Natural killer cell treated with Interleukin-12 subunit alpha and Interleukin-12 subunit beta and Interleukin-15 and Interleukin-18, amount 100 ng/mL, for 72 hours (primary cell): Measurements from ENCODE around the gene MAP3K4. TPM values are rescaled to one million over a fixed set of nuclear protein-coding genes. Genes with fewer than 3 reads are reported as not detected.

ENCODE experiments used
- ATAC-seq, 2 donors: fragments of 150-1000 bp; cut with Tn5 transposase in 1 of 2; sonication (Bioruptor Pico), chemical (Tn5 transposase) in 1 of 2; 2 replicates each; pipeline ENCODE4 v1.10.0; 2021
- DNase-seq: peaks from one replicate; pipeline ENCODE4 v3.0.0; 2022; ENCODE audit warnings: low spot score
- H3K27ac Mint-ChIP-seq, 2 donors: 1 replicate in 1 of 2; 2 replicates in 1 of 2; pipeline ENCODE4 v1.8.0; 2022; ENCODE audit warnings: mixed read lengths in 2 of 2, mild to moderate bottlenecking in 1 of 2, moderate library complexity in 1 of 2
- H3K27me3 Mint-ChIP-seq, 2 donors: 1 replicate in 1 of 2; 2 replicates in 1 of 2; pipeline ENCODE4 v1.8.0; 2022; ENCODE audit warnings: mixed read lengths in 2 of 2
- H3K36me3 Mint-ChIP-seq: one replicate; pipeline ENCODE4 v1.8.0; 2022; ENCODE audit warnings: mixed read lengths
- H3K4me1 Mint-ChIP-seq, 2 donors: 1 replicate in 1 of 2; 2 replicates in 1 of 2; pipeline ENCODE4 v1.8.0; 2022; ENCODE audit warnings: low read depth in 2 of 2, mixed read lengths in 2 of 2, mild to moderate bottlenecking in 1 of 2
- H3K4me3 Mint-ChIP-seq: one replicate; pipeline ENCODE4 v1.8.0; 2022; ENCODE audit warnings: mixed read lengths
- H3K9me3 Mint-ChIP-seq: 2 replicates; pipeline ENCODE4 v1.8.0; 2022; ENCODE audit warnings: mixed read lengths
- total RNA-seq, 2 donors: library from RNA; stranded (reverse); gene quantifications; one replicate each; pipeline ENCODE4 v1.2.3, GENCODE V29; 2022

Gene MAP3K4
- total RNA-seq, 2 donors from 2014 or later = 39.4 to 67.6 TPM

DNA sequence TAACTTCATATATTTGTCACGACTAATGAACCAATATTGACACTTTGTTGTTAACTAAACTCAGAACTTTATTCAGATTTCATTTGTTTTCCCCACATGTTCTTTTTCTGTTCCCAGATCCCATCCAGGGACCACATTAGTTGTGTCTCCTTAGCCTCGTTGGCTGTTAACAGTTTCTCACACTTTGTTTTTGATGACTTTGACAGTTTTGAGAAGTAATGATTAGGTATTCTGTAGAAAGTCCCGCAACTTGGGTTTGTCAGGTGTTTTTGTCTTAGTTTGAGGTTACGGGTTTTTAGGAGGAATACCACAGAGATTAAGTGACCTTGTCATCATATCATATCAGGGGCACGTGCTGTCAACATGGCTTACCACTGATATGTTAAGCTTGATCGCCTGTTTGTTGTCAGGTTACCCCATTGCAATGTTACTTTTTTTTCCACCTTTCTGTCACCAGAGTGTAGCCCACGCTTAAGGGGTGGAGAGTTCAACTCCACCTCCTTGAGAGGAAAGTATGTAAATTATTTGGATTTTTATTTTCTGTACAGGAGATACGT lies 32.9 kb downstream of the MAP3K4 start:
- no peaks in the 10 kb centered on the region for H3K9me3 Mint-ChIP-seq
- H3K27ac Mint-ChIP-seq = no peak overlapping the region
- no peak for DNase-seq
- no peak for ATAC-seq
- H3K36me3 Mint-ChIP-seq = no peaks in the 10 kb centered on the region
- H3K4me1 Mint-ChIP-seq = peaks cover 14 to 17% of the 10 kb centered on the region in 2 donors
- no peak overlapping the region for H3K4me3 Mint-ChIP-seq
- no peaks in the 10 kb centered on the region for H3K27me3 Mint-ChIP-seq

DNA sequence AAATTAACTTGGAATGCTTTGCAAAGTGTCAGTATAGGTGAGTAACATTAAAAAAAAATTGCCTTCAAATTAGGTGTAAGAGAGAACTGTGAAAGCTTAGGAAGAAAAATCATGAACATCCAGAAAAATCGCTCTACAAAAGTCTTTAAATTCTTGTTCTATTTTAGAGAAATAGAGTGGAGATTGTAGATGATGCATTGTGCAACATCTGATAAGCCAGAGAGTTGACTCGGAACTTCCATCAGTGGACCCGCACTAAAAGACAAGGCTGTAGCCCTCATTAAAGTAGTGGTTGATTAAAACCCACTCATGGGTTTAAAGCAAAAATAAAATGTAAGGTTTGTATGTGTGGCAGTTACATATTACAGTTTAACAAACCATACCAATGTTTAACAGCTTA lies 35.8 kb downstream of the MAP3K4 start:
- Mint-ChIP-seq H3K36me3 (no peaks in the 10 kb centered on the region), H3K4me1 (peaks cover 28 to 30% of the 10 kb centered on the region in 2 donors), H3K27ac (no peak overlapping the region), H3K4me3 (no peak overlapping the region), H3K9me3 (no peaks in the 10 kb centered on the region), H3K27me3 (no peaks in the 10 kb centered on the region)
- DNase-seq (no peak), ATAC-seq (no peak)

GRCh38 chr6:161029195-161029809 lies 37.7 kb downstream of the MAP3K4 start:
- Mint-ChIP-seq H3K4me1 (peaks cover 28 to 30% of the 10 kb centered on the region in 2 donors), H3K27ac (peak overlapping the region; percentile 16 to 67), H3K36me3 (no peaks in the 10 kb centered on the region), H3K27me3 (no peaks in the 10 kb centered on the region), H3K9me3 (no peaks in the 10 kb centered on the region), H3K4me3 (peak overlapping the region; percentile 64)
- no peak for DNase-seq
- ATAC-seq = peak; percentile 28 to 84

GRCh38 chr6:161031721-161032495 lies 40.3 kb downstream of the MAP3K4 start:
- Mint-ChIP-seq H3K27me3 (no peaks in the 10 kb centered on the region), H3K9me3 (no peaks in the 10 kb centered on the region), H3K4me1 (peaks cover 25 to 30% of the 10 kb centered on the region in 2 donors), H3K4me3 (no peak overlapping the region), H3K36me3 (peaks cover 6% of the 10 kb centered on the region), H3K27ac (no peak overlapping the region)
- ATAC-seq = no peak
- no peak for DNase-seq

GRCh38 chr6:161033667-161034066 lies 42.1 kb downstream of the MAP3K4 start:
- no peaks in the 10 kb centered on the region for H3K9me3 Mint-ChIP-seq
- no peak overlapping the region for H3K27ac Mint-ChIP-seq
- peaks cover 27 to 39% of the 10 kb centered on the region in 2 donors for H3K4me1 Mint-ChIP-seq
- peaks cover 13% of the 10 kb centered on the region for H3K36me3 Mint-ChIP-seq
- DNase-seq (no peak), ATAC-seq (no peak)
- no peak overlapping the region for H3K4me3 Mint-ChIP-seq
- H3K27me3 Mint-ChIP-seq = no peaks in the 10 kb centered on the region

- Mint-ChIP-seq H3K9me3 (no peaks in the 10 kb centered on the region), H3K4me3 (peak overlapping the region; percentile 0), H3K27ac (no peak overlapping the region), H3K4me1 (peaks cover 10 to 26% of the 10 kb centered on the region in 2 donors), H3K36me3 (peaks cover 13% of the 10 kb centered on the region), H3K27me3 (no peaks in the 10 kb centered on the region)
- ATAC-seq = no peak
- no peak for DNase-seq
These were observed 43.8 kb downstream of the MAP3K4 start for GRCh38 chr6:161035182-161035980.

- no peaks in the 10 kb centered on the region for H3K27me3 Mint-ChIP-seq
- H3K9me3 Mint-ChIP-seq = no peaks in the 10 kb centered on the region
- ATAC-seq (no peak), DNase-seq (no peak)
- H3K36me3 Mint-ChIP-seq = peaks cover 13% of the 10 kb centered on the region
- H3K4me1 Mint-ChIP-seq = peaks cover 9 to 24% of the 10 kb centered on the region in 2 donors
- H3K27ac Mint-ChIP-seq = no peak overlapping the region
- no peak overlapping the region for H3K4me3 Mint-ChIP-seq
These were observed 44.4 kb downstream of the MAP3K4 start for GRCh38 chr6:161035981-161036263.

DNA sequence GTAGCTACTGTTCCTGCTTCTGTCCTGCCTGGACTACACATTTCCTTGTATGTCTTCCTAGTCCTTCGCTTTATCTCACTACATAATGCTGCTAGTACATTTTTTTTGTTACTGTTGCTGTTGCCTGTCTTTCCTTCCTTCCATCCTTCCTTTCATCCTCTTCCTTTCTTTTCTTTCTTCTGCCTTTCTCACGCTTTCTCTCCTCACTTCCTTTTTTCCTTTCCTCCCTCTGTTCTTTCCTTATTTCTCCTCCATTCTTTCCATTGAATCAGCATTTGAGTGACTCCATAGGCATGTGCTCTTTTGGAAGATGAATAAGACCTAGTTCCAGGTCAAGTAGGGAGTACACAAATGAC lies 46.3 kb downstream of the MAP3K4 start:
- peak overlapping the region in 1 of 2 donors; percentile 11 for H3K27ac Mint-ChIP-seq
- no peaks in the 10 kb centered on the region for H3K9me3 Mint-ChIP-seq
- ATAC-seq (no peak), DNase-seq (no peak)
- H3K4me1 Mint-ChIP-seq = peaks cover 3 to 19% of the 10 kb centered on the region in 2 donors
- no peak overlapping the region for H3K4me3 Mint-ChIP-seq
- peaks cover 13% of the 10 kb centered on the region for H3K36me3 Mint-ChIP-seq
- H3K27me3 Mint-ChIP-seq = no peaks in the 10 kb centered on the region

- peaks cover 7 to 19% of the 10 kb centered on the region in 2 donors for H3K4me1 Mint-ChIP-seq
- no peak overlapping the region for H3K4me3 Mint-ChIP-seq
- DNase-seq (no peak), ATAC-seq (peak in 1 of 2 donors; percentile 68)
- H3K27me3 Mint-ChIP-seq = no peaks in the 10 kb centered on the region
- H3K36me3 Mint-ChIP-seq = peaks cover 13% of the 10 kb centered on the region
- H3K9me3 Mint-ChIP-seq = no peaks in the 10 kb centered on the region
- H3K27ac Mint-ChIP-seq = peak overlapping the region in 1 of 2 donors; percentile 11
These were observed 46.9 kb downstream of the MAP3K4 start for GRCh38 chr6:161038229-161039031.

- DNase-seq = no peak
- H3K9me3 Mint-ChIP-seq = no peaks in the 10 kb centered on the region
- no peaks in the 10 kb centered on the region for H3K27me3 Mint-ChIP-seq
- peaks cover 6% of the 10 kb centered on the region for H3K36me3 Mint-ChIP-seq
- H3K27ac Mint-ChIP-seq = no peak overlapping the region
- ATAC-seq = no peak
- peaks cover 12 to 19% of the 10 kb centered on the region in 2 donors for H3K4me1 Mint-ChIP-seq
- H3K4me3 Mint-ChIP-seq = no peak overlapping the region
These were observed 49.7 kb downstream of the MAP3K4 start for GRCh38 chr6:161041274-161041673.

- H3K27me3 Mint-ChIP-seq = no peaks in the 10 kb centered on the region
- peaks cover 3% of the 10 kb centered on the region for H3K36me3 Mint-ChIP-seq
- H3K27ac Mint-ChIP-seq = no peak overlapping the region
- no peaks in the 10 kb centered on the region for H3K9me3 Mint-ChIP-seq
- ATAC-seq = no peak
- peaks cover 8% of the 10 kb centered on the region in 2 donors for H3K4me1 Mint-ChIP-seq
- no peak overlapping the region for H3K4me3 Mint-ChIP-seq
- DNase-seq = no peak
These were observed 52.8 kb downstream of the MAP3K4 start for GRCh38 chr6:161044335-161044734.

GRCh38 chr6:161048641-161049040 lies 57.1 kb downstream of the MAP3K4 start:
- Mint-ChIP-seq H3K27ac (no peak overlapping the region), H3K9me3 (no peaks in the 10 kb centered on the region), H3K4me3 (no peak overlapping the region), H3K4me1 (peaks cover 9 to 22% of the 10 kb centered on the region in 2 donors), H3K36me3 (peaks cover 5% of the 10 kb centered on the region), H3K27me3 (no peaks in the 10 kb centered on the region)
- ATAC-seq (no peak), DNase-seq (no peak)

GRCh38 chr6:161050134-161050765 lies 58.7 kb downstream of the MAP3K4 start:
- Mint-ChIP-seq H3K27ac (no peak overlapping the region), H3K4me3 (no peak overlapping the region), H3K27me3 (no peaks in the 10 kb centered on the region), H3K9me3 (no peaks in the 10 kb centered on the region), H3K36me3 (peaks cover 5% of the 10 kb centered on the region), H3K4me1 (peaks cover 5 to 17% of the 10 kb centered on the region in 2 donors)
- DNase-seq (no peak), ATAC-seq (peak in 1 of 2 donors; percentile 27)
